GM21381 (cell line): ENCODE data around the gene C10orf143.
"Not testable (repeated sequence)": the region's sequence is repeated elsewhere in the genome, so short reads cannot be mapped to it uniquely, and the experiment has no call there.

Source experiments
- ATAC-seq: cut with Tn5 transposase; IDR thresholded peaks from one replicate; pipeline ENCODE4 v1.9.1; 2021; ENCODE audit warnings: mild to moderate bottlenecking, moderate library complexity; ENCODE audit not compliant: unreplicated experiment

Gene C10orf143

GRCh38 chr10:130111852-130112180 is 1.2 kb upstream of the C10orf143 start:
- ATAC-seq = no peak

GRCh38 chr10:130111113-130111851 is 652 bp upstream of the C10orf143 start:
- peak; percentile 87 for ATAC-seq

GRCh38 chr10:130109796-130110245 is 809 bp downstream of the C10orf143 start:
- ATAC-seq = no peak

GRCh38 chr10:130108934-130109604 is 1.6 kb downstream of the C10orf143 start:
- ATAC-seq = no peak

- ATAC-seq = not testable (repeated sequence)
These were observed 2.5 kb downstream of the C10orf143 start for GRCh38 chr10:130108146-130108545.

GRCh38 chr10:130105724-130106123 is 4.9 kb downstream of the C10orf143 start:
- ATAC-seq = no peak

GRCh38 chr10:130099344-130099743 is 11.3 kb downstream of the C10orf143 start:
- ATAC-seq = no peak

GRCh38 chr10:130090565-130090964 is 20.1 kb downstream of the C10orf143 start:
- ATAC-seq = not testable (repeated sequence)

- ATAC-seq = no peak
These were observed 30.2 kb downstream of the C10orf143 start for GRCh38 chr10:130080461-130080814.

- no peak for ATAC-seq
These were observed 30.8 kb downstream of the C10orf143 start for GRCh38 chr10:130079614-130080460.

- ATAC-seq = no peak
These were observed 32.5 kb downstream of the C10orf143 start for GRCh38 chr10:130078120-130078519.

- ATAC-seq = no peak
These were observed 33.9 kb downstream of the C10orf143 start for GRCh38 chr10:130076681-130077080.

GRCh38 chr10:130074639-130075038 is 36.0 kb downstream of the C10orf143 start:
- no peak for ATAC-seq

GRCh38 chr10:130073912-130074311 is 36.7 kb downstream of the C10orf143 start:
- no peak for ATAC-seq

GRCh38 chr10:130072247-130072646 is 38.4 kb downstream of the C10orf143 start:
- ATAC-seq = no peak

- ATAC-seq = no peak
These were observed 42.7 kb downstream of the C10orf143 start for GRCh38 chr10:130067893-130068292.

- ATAC-seq = no peak
These were observed 43.9 kb downstream of the C10orf143 start for GRCh38 chr10:130066743-130067142.

- no peak for ATAC-seq
These were observed 45.4 kb downstream of the C10orf143 start for GRCh38 chr10:130065251-130065650.

GRCh38 chr10:130064783-130065182 is 45.8 kb downstream of the C10orf143 start:
- no peak for ATAC-seq

- ATAC-seq = no peak
These were observed 47.7 kb downstream of the C10orf143 start for GRCh38 chr10:130062976-130063375.

- no peak for ATAC-seq
These were observed 48.4 kb downstream of the C10orf143 start for GRCh38 chr10:130062201-130062600.

GRCh38 chr10:130061760-130062159 is 48.9 kb downstream of the C10orf143 start:
- no peak for ATAC-seq
